VCaP (cell line): ENCODE measurements around the gene MLXIP.
"Not testable (repeated sequence)": the region's sequence is repeated elsewhere in the genome, so short reads cannot be mapped to it uniquely, and the experiment has no call there.

ENCODE experiments used
- H3K27ac ChIP-seq: fragments of 450-650 bp; 2 replicates; pipeline ENCODE4 v1.5.1; 2017
- TF ChIP-seq, protein P1 (sequence below): fragments of 450-650 bp; conservative IDR thresholded peaks from 2 replicates; pipeline ENCODE4 v1.5.1; 2017; ENCODE audit warnings: mild to moderate bottlenecking, moderate library complexity

Gene MLXIP

GRCh38 chr12:122048151-122048550 lies 30.4 kb upstream of the MLXIP start:
- H3K27ac ChIP-seq = no peak overlapping the region
- TF ChIP-seq, protein P1, sequence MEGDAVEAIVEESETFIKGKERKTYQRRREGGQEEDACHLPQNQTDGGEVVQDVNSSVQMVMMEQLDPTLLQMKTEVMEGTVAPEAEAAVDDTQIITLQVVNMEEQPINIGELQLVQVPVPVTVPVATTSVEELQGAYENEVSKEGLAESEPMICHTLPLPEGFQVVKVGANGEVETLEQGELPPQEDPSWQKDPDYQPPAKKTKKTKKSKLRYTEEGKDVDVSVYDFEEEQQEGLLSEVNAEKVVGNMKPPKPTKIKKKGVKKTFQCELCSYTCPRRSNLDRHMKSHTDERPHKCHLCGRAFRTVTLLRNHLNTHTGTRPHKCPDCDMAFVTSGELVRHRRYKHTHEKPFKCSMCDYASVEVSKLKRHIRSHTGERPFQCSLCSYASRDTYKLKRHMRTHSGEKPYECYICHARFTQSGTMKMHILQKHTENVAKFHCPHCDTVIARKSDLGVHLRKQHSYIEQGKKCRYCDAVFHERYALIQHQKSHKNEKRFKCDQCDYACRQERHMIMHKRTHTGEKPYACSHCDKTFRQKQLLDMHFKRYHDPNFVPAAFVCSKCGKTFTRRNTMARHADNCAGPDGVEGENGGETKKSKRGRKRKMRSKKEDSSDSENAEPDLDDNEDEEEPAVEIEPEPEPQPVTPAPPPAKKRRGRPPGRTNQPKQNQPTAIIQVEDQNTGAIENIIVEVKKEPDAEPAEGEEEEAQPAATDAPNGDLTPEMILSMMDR = no peak

DNA sequence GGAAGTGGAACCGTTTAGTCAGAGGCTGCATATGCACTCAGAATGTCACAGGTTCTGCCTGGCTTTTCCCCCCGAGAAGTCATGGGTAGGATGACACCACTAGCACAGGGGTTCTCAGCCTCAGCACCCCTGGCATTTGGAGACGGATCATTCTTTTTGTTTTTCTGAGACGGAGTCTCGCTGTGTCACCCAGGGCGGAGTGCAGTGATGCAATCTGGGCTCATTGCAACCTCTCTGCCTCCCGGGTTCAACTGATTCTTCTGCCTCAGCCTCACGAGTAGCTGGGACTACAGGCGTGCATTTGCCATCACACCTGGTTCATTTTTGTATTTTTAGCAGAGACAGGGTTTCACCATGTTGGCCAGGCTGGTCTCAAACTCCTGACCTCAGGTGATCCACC lies 28.7 kb upstream of the MLXIP start:
- TF ChIP-seq, protein P1 = no peak
- no peak overlapping the region for H3K27ac ChIP-seq

DNA sequence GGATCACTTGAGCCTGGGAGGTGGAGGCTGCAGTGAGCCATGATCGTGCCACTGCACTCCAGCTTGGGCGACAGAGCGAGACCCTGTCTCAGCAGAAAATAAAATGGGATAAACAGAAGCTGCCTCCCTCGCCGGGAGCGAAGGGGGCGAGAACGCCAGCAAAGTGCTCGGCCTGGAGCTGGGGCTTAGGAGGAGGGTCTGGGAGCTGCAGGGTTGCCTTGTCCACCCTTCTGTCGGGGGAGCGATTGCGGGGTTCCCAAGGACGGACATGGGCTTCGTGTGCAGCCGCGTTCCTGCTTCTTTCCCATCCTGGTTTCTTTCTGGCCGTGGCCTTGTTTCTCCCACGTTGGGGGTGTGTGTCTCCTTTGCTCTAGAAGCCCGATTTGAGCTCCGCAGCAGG lies 27.9 kb upstream of the MLXIP start:
- TF ChIP-seq, protein P1 = no peak
- no peak overlapping the region; the same call in 1 of the 2 replicates for H3K27ac ChIP-seq

DNA sequence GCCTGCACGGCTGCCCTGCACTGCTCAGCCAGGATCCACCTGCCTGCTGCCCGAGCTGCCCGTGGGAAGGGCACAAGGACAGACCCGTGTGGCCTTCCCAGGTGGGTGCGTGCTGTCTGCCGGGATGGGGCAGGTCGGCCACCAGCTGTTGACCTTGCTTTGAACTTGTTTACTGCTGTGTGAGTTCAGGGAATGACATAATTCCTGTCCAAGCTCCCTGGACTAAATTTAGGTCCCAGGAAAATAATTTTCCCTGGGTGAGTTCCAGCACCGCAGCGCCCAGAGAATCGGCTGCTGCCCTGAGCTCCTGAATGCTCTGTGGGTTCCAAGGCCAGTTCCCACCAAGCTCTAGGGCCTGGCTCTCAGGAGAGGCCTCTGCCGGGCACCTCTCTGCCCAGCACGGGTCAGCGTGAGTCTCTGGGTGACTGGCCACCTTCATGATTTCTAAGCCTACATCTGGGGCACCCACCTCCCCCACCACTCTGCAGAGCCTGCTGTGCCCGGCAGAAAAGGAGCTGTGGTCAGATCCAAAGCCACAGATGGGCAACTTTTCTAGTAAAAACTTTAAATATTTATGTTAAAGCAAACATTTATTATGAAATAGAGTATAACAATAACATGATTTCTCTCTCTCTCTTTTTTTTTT lies 27.2 kb upstream of the MLXIP start:
- H3K27ac ChIP-seq = no peak overlapping the region
- TF ChIP-seq, protein P1 = no peak

- no peak overlapping the region for H3K27ac ChIP-seq
- TF ChIP-seq, protein P1 = no peak
Measured at GRCh38 chr12:122052285-122052684, 26.3 kb upstream of the MLXIP start.

DNA sequence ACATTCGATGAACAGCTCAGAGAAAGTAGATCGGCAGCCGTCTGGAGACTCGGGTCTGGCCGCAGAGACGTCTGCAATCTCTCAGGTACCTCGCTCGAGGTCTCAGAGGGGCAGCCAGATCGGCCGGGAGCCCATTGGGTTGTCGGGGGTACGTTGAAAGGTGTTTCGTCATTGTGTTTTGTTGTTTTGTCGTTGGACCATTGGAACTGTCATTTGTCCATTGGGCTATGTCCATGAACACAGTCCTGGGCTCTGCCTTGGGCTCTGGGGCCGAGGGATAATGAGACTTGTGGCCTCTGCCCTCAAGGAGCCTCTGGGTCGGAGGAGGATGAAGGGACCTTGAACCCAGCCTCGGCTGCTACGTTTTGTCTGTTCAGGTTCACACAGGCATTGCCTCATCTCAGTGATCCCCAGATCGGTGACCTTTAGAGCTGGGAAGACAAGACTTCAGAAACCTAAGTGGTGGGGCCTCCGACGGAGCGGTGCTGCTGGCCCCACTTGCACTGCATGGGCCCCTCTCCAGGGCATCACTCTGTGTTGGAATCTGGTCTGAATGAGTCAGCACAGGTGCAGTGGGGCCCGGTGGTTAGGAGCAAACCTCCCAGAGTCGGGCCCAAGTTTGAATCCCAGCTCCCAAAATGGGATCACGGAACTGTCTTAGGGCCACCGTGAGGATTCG lies 23.6 kb upstream of the MLXIP start:
- TF ChIP-seq, protein P1 = no peak

GRCh38 chr12:122056406-122056805 lies 22.1 kb upstream of the MLXIP start:
- H3K27ac ChIP-seq = not testable (repeated sequence)

More for the DNA sequence above, 23.6 kb upstream of the MLXIP start:
- peak overlapping the region; percentile 49; the same call in 1 of the 2 replicates for H3K27ac ChIP-seq
